GM19395 (cell line): ENCODE measurements around the gene TEDC1.

Experiments
- ATAC-seq: cut with Tn5 transposase; IDR thresholded peaks from one replicate; pipeline ENCODE4 v1.9.1; 2021; ENCODE audit warnings: mild to moderate bottlenecking, moderate library complexity; ENCODE audit not compliant: unreplicated experiment

TEDC1 gene

DNA sequence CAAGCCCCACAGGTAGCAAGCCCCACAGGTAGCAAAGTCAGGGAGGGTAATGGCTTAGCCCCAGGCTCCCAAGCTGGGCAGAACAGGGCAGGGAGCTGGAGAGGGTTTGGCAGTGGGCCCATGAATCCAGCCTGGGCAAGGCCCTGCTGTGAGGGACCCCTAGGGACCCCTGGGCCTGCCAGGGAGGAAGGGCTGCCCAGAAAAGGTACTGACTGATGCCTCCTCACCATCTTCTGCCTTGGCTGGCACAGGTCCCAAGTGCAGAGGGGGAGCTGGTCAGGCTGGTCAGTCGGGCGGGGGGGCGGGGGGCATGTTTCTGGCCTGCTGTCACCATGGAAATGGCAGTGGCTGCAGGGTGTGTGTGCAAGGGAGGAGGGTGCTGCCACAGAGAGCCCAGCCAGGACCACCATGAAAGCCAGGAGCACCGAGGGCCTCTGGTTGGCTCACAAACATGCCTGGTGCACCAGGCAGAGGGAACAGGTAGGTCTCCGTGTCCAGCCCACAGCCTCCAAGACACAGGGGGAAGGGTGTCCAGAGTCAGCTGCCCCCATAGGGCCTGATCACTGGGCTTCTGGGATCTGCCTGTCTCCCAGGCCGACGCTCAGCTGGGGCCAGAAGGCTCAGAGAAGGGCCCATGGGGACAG is 17.9 kb upstream of the TEDC1 start:
- no peak for ATAC-seq

- ATAC-seq, result no peak
Measured at GRCh38 chr14:105473677-105474482, 17.2 kb upstream of the TEDC1 start.

GRCh38 chr14:105474483-105475268 is 16.4 kb upstream of the TEDC1 start, which contains the start of gene CRIP2:
TSS of gene CRIP2 (plus strand) at chr14:105474821. CDS start at chr14:105474863, 42 bp downstream.
- ATAC-seq, result no peak

- ATAC-seq, result no peak
Measured at GRCh38 chr14:105475269-105476096, 15.6 kb upstream of the TEDC1 start.

- no peak for ATAC-seq
Measured at GRCh38 chr14:105476097-105476830, 14.8 kb upstream of the TEDC1 start.

DNA sequence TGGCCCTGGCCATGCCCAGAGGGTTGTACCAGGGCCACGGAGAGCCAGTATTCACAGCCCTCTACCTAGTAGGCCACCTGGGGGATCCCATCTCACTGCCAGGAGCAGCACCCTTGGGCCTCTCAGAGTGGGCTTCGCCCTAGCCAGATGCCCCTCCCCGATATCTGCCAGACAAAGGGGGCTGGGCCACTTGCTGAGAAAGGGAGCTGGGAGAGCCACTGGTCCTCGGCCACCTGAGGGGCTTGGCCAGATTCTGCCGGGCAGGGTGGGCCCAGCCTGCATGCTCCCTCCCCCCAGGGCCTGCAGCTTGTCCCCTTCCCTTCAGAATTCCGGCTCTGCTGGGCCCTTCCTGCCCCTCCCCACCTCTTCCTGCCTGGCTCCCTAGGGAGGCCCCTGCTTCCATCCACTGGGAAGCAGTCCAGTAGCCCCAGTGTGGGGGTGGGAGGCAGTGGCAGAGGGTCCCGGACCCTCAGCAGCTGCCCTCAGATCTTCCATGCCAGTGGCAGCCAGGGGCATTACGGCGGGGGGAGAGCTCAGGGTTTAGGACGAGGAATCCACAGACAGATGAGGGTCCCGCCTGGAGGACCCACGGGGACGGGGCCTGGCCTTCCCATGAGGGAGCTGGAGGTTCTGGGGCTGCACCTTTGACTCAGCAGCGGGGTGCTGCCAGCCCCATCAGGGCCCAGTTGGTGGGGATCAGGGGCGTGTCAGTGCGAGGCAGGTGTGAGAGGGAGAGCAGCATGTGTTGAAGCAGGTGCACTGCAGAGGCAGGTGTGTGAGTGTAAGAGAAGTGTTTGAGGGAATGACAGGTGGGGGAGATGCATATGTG is 14.0 kb upstream of the TEDC1 start:
- no peak for ATAC-seq

GRCh38 chr14:105477660-105478397 is 13.2 kb upstream of the TEDC1 start:
- no peak for ATAC-seq

DNA sequence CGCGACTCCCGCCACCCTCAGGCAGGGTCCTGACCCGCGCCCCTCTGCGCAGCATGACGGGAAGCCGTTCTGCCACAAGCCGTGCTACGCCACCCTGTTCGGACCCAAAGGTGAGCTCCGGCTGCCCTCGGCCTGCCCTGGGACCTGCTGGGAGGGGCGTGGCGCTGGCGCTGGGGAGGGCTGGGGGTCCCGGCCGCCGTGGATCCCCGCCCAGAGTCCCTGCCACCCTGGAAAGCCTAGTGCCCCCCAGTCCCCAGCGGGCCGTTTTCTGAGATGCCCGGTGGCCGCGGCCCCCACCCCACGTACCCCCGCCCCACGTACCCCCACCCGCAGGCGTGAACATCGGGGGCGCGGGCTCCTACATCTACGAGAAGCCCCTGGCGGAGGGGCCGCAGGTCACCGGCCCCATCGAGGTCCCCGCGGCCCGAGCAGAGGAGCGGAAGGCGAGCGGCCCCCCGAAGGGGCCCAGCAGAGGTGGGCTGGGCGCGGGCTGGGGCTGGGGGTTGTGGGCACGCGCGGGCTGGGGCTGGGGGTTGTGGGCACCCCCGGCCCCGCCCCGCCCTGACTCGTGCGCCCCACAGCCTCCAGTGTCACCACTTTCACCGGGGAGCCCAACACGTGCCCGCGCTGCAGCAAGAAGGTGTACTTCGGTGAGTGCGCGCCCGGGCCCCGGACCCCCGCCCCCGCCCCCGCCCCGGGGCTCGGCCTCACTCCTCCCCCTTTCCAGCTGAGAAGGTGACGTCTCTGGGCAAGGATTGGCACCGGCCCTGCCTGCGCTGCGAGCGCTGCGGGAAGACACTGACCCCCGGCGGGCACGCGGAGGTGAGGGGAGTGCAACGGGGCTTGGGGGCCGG is 12.4 kb upstream of the TEDC1 start:
- no peak for ATAC-seq

- ATAC-seq, result no peak
Measured at GRCh38 chr14:105479431-105480158, 11.5 kb upstream of the TEDC1 start.

DNA sequence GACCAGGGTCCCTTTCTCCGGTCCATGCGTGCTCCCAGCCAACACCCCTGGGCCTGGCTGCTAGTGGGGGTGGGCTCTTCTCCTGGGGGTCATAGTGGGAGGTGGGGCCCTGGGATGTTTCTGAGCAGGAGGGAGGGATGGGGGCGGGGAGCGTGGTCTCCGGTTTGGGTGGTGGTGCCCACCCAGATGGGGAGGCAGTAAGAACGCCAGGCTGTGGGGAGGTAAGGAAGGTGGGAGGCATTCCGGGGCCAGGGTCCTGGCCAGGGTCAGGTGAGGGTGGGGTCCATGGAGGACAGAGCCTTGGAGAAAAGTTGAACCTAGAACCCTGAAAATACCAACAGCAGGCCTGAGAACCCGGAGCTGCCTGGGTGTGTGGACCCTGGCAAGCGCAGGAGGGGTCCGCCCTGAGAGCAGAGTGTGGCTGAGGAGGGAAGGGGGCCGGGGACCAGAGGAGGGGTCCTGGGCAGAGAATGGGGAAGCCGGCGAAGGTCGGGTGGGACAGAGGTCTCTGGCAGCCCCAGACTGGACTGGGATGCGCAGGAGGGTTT is 10.8 kb upstream of the TEDC1 start:
- no peak for ATAC-seq

- peak; percentile 55 for ATAC-seq
Measured at GRCh38 chr14:105480807-105481801, 9.9 kb upstream of the TEDC1 start.

- ATAC-seq, result peak; percentile 66
Measured at GRCh38 chr14:105481886-105482457, 9.1 kb upstream of the TEDC1 start.

DNA sequence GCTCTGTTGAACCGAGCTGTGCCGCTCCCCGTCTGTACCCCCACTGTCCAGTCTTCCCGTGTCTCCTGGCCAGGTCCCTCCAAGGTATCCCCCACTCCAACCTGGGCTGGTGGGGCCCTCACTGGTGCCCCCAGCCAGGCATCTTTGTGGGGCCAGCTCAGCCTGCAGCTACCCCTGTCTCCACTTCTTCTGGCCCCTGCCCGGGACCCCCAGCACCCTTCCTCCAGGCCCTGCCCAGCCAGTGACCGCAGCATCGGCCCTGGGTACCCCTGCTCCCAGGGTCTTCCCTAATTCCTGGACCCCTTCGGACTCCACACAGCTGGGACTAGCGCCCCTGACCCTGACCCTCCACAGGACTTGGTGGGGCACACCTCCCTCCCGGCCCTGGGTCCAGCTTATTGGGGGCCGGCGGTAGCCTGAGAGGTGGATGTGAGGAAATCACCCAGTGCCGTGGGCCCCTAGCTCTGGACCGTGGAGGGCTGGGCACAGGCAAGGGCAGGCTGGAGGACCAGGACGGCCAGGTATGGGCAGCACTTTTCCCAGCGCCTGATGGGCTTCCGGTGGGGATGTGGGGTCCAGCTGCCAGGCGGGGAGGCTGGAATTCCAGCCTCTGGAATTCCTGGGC is 8.4 kb upstream of the TEDC1 start:
- no peak for ATAC-seq

- no peak for ATAC-seq
Measured at GRCh38 chr14:105483300-105484068, 7.6 kb upstream of the TEDC1 start.
